Muscle of back (tissue), 10 donors: ENCODE data around the gene TYROBP. TPM values are rescaled to one million over a fixed set of nuclear protein-coding genes. Genes with fewer than 3 reads are reported as not detected.

Source experiments
- polyA plus RNA-seq, 10 donors: library from polyadenylated mRNA; unstranded; fragments of 120-200 nt; gene quantifications; one replicate each; pipeline ENCODE4 v1.2.1, GENCODE V29; 2013; ENCODE audit not compliant: insufficient read length in 10 of 10

Gene TYROBP
- polyA plus RNA-seq, 10 donors: 11.6 to 22.8 (median 16.9) TPM

Other genes with a start within 250 kb of the TYROBP start
- 1 to 10 TPM in 2 of 10 donors, not detected in 8; 6.1 to 6.5 TPM for gene UPK1A, start 241.8 kb downstream of the TYROBP start, polyA plus RNA-seq
- under 1 TPM in 5 of 10 donors, not detected in 5; 0.08 to 0.59 (median 0.25) TPM for gene ZBTB32, start 203.7 kb downstream of the TYROBP start, polyA plus RNA-seq
- 10 to 100 TPM; 17.6 to 26.1 (median 23.0) TPM for gene KMT2B, start 190.3 kb downstream of the TYROBP start, polyA plus RNA-seq
- 1 to 10 TPM; 2.2 to 4.1 (median 3.3) TPM for gene IGFLR1, start 165.8 kb downstream of the TYROBP start, polyA plus RNA-seq
- gene U2AF1L4, start 162.9 kb downstream of the TYROBP start, polyA plus RNA-seq: 10 to 100 TPM; 10.4 to 15.6 (median 12.7) TPM
- 10 to 100 TPM; 32.5 to 41.0 (median 37.1) TPM for gene PSENEN, start 162.6 kb downstream of the TYROBP start, polyA plus RNA-seq
- 10 to 100 TPM in 4 of 10 donors, 1 to 10 TPM in 6; 7.9 to 13.1 (median 9.6) TPM for gene LIN37, start 159.7 kb downstream of the TYROBP start, polyA plus RNA-seq
- 100 to 1,000 TPM; 193 to 769 (median 611) TPM for gene HSPB6, start 151.3 kb downstream of the TYROBP start, polyA plus RNA-seq
- gene PROSER3, start 150.1 kb downstream of the TYROBP start, polyA plus RNA-seq: 10 to 100 TPM in 8 of 10 donors, 1 to 10 TPM in 2; 9.5 to 15.2 (median 11.6) TPM
- gene ARHGAP33, start 132.7 kb downstream of the TYROBP start, polyA plus RNA-seq: 10 to 100 TPM in 7 of 10 donors, 1 to 10 TPM in 3; 7.1 to 24.1 (median 14.5) TPM
- not detected for gene PRODH2, start 95.5 kb downstream of the TYROBP start, polyA plus RNA-seq
- under 1 TPM in 8 of 10 donors, not detected in 2; 0.09 to 0.52 (median 0.15) TPM for gene NPHS1, start 55.8 kb downstream of the TYROBP start, polyA plus RNA-seq
- gene KIRREL2, start 51.4 kb downstream of the TYROBP start, polyA plus RNA-seq: 1 to 10 TPM in 1 of 10 donors, under 1 TPM in 9; 0.18 to 1.1 (median 0.33) TPM
- 10 to 100 TPM in 1 of 10 donors, 1 to 10 TPM in 9; 3.8 to 12.7 (median 5.9) TPM for gene APLP1, start 39.7 kb downstream of the TYROBP start, polyA plus RNA-seq
- gene NFKBID, start 7.8 kb downstream of the TYROBP start, polyA plus RNA-seq: 1 to 10 TPM; 1.1 to 3.1 (median 1.7) TPM
- gene HCST, start 5.8 kb downstream of the TYROBP start, polyA plus RNA-seq: 10 to 100 TPM in 1 of 10 donors, 1 to 10 TPM in 9; 3.7 to 11.6 (median 5.3) TPM
- gene LRFN3, start 28.1 kb upstream of the TYROBP start, polyA plus RNA-seq: 10 to 100 TPM in 1 of 10 donors, 1 to 10 TPM in 9; 4.4 to 13.1 (median 7.6) TPM
- 10 to 100 TPM in 9 of 10 donors, 1 to 10 TPM in 1; 9.4 to 13.8 (median 11.4) TPM for gene SDHAF1, start 86.9 kb upstream of the TYROBP start, polyA plus RNA-seq
- gene SYNE4, start 100.5 kb upstream of the TYROBP start, polyA plus RNA-seq: 1 to 10 TPM in 1 of 10 donors, under 1 TPM in 8, not detected in 1; 0.12 to 1.0 (median 0.46) TPM
- 10 to 100 TPM in 1 of 10 donors, 1 to 10 TPM in 9; 5.5 to 10.4 (median 7.9) TPM for gene ALKBH6, start 105.9 kb upstream of the TYROBP start, polyA plus RNA-seq
- gene CLIP3, start 124.6 kb upstream of the TYROBP start, polyA plus RNA-seq: 10 to 100 TPM; 13.8 to 22.7 (median 18.7) TPM
- 1 to 10 TPM; 7.2 to 9.9 (median 7.6) TPM for gene THAP8, start 146.0 kb upstream of the TYROBP start, polyA plus RNA-seq
- gene WDR62, start 146.6 kb upstream of the TYROBP start, polyA plus RNA-seq: 1 to 10 TPM; 2.5 to 3.9 (median 3.2) TPM
- gene OVOL3, start 202.8 kb upstream of the TYROBP start, polyA plus RNA-seq: not detected
- gene POLR2I, start 206.6 kb upstream of the TYROBP start, polyA plus RNA-seq: 10 to 100 TPM; 26.4 to 47.8 (median 40.6) TPM
- gene TBCB, start 207.2 kb upstream of the TYROBP start, polyA plus RNA-seq: 100 to 1,000 TPM in 1 of 10 donors, 10 to 100 TPM in 9; 64.6 to 101 (median 79.3) TPM
- 100 to 1,000 TPM; 460 to 557 (median 508) TPM for gene CAPNS1, start 231.8 kb upstream of the TYROBP start, polyA plus RNA-seq
- 100 to 1,000 TPM; 182 to 264 (median 219) TPM for gene COX7A1, start 244.2 kb upstream of the TYROBP start, polyA plus RNA-seq